Glutamatergic neuron (in vitro differentiated cells): ENCODE results near the gene GPR137B. TPM values are rescaled to one million over a fixed set of nuclear protein-coding genes. Genes with fewer than 3 reads are reported as not detected.

Experiments used
- DNase-seq: peaks from one replicate; pipeline ENCODE4 v3.0.0; 2022
- H3K27ac Mint-ChIP-seq: one replicate; pipeline ENCODE4 v1.8.0; 2020; ENCODE audit warnings: mild to moderate bottlenecking, mixed read lengths, inconsistent platforms; ENCODE audit not compliant: unreplicated experiment
- H3K27me3 Mint-ChIP-seq: one replicate; pipeline ENCODE4 v1.8.0; 2020; ENCODE audit warnings: mild to moderate bottlenecking, moderate library complexity, mixed read lengths, inconsistent platforms; ENCODE audit not compliant: unreplicated experiment
- H3K36me3 Mint-ChIP-seq: one replicate; pipeline ENCODE4 v1.8.0; 2020; ENCODE audit warnings: mild to moderate bottlenecking, mixed read lengths, inconsistent platforms; ENCODE audit not compliant: unreplicated experiment
- H3K4me1 Mint-ChIP-seq: one replicate; pipeline ENCODE4 v1.8.0; 2020; ENCODE audit warnings: mild to moderate bottlenecking, low read depth, mixed read lengths, inconsistent platforms; ENCODE audit not compliant: unreplicated experiment
- H3K4me3 Mint-ChIP-seq: one replicate; pipeline ENCODE4 v1.8.0; 2020; ENCODE audit warnings: mild to moderate bottlenecking, mixed read lengths, inconsistent platforms; ENCODE audit not compliant: unreplicated experiment
- H3K9me3 Mint-ChIP-seq: one replicate; pipeline ENCODE4 v1.8.0; 2020; ENCODE audit warnings: mild to moderate bottlenecking, moderate library complexity, mixed read lengths, inconsistent platforms; ENCODE audit not compliant: unreplicated experiment
- CTCF ChIP-seq: fragments of 200-600 bp; sonication (generic); IDR thresholded peaks from one replicate; pipeline ENCODE4 v1.5.0; 2021; ENCODE audit not compliant: partially characterized antibody, unreplicated experiment
- total RNA-seq: library from RNA; stranded (reverse); fragmentation: NEBNext Ultra II Directional; extraction: Animal tissue kit (Norgen Biotek cat#: 25700); gene quantifications from one replicate; pipeline ENCODE4 v1.2.1, GENCODE V29; 2021; ENCODE audit not compliant: unreplicated experiment

Gene GPR137B
- total RNA-seq, 1 donor from 2014 or later = 22.5 TPM

DNA sequence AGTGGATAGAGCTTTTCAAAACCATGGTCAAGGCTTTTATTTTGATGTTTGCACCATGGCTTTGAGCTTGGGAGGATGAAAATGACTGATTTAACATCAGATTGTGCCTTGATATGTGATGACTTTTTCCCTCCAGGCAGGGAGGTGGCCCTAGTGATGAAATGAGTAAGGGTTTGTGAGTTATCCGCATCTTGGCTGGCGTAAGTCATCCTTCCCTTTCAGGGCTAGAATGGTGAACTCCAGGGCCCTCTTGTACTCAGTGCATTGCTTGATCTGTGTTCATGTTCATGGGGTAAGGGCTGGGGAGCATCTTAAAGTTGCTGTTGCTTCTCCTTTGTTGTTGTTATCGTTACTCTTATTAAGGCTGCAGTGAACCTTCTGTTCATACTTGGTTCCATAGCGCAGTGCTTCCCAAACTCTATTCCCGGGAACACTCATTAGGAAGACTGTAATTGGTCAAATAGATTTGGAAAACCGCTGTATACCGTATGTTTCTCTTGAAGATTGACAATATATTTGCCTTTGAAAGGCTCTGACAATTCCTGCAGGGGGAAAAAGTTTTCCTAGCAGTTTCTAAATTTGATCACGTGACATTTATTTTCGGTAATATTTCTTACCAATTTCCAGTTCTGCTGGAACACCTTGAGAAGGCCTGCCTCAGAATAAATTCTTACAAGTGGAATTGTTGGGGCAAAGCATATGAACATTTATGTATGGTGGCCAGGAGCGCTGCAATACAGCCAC, 23.1 kb downstream of the GPR137B start:
- TF ChIP-seq CTCF = no peak

GRCh38 chr1:236166041-236166440, 23.7 kb downstream of the GPR137B start:
- H3K36me3 Mint-ChIP-seq = peaks cover 30% of the 10 kb centered on the region

More for the DNA sequence above, 23.1 kb downstream of the GPR137B start:
- H3K27me3 Mint-ChIP-seq = peaks cover 4% of the 10 kb centered on the region
- peaks cover 6% of the 10 kb centered on the region for H3K9me3 Mint-ChIP-seq
- H3K36me3 Mint-ChIP-seq = peaks cover 34% of the 10 kb centered on the region
- no peak for DNase-seq
- no peak overlapping the region for H3K4me3 Mint-ChIP-seq
- H3K27ac Mint-ChIP-seq = no peak overlapping the region
- peaks cover 2% of the 10 kb centered on the region for H3K4me1 Mint-ChIP-seq

GRCh38 chr1:236167154-236167553, 24.8 kb downstream of the GPR137B start:
- TF ChIP-seq CTCF = no peak
- H3K36me3 Mint-ChIP-seq = peaks cover 19% of the 10 kb centered on the region
- no peak overlapping the region for H3K27ac Mint-ChIP-seq
- peaks cover 8% of the 10 kb centered on the region for H3K27me3 Mint-ChIP-seq
- H3K4me1 Mint-ChIP-seq = peaks cover 2% of the 10 kb centered on the region
- peaks cover 1% of the 10 kb centered on the region for H3K9me3 Mint-ChIP-seq
- no peak overlapping the region for H3K4me3 Mint-ChIP-seq
- no peak for DNase-seq

More at GRCh38 chr1:236166041-236166440, 23.7 kb downstream of the GPR137B start:
- H3K4me3 Mint-ChIP-seq = no peak overlapping the region
- DNase-seq = no peak
- H3K9me3 Mint-ChIP-seq = peaks cover 6% of the 10 kb centered on the region
- peaks cover 4% of the 10 kb centered on the region for H3K27me3 Mint-ChIP-seq
- H3K27ac Mint-ChIP-seq = no peak overlapping the region
- no peak for TF ChIP-seq CTCF
- peaks cover 2% of the 10 kb centered on the region for H3K4me1 Mint-ChIP-seq

DNA sequence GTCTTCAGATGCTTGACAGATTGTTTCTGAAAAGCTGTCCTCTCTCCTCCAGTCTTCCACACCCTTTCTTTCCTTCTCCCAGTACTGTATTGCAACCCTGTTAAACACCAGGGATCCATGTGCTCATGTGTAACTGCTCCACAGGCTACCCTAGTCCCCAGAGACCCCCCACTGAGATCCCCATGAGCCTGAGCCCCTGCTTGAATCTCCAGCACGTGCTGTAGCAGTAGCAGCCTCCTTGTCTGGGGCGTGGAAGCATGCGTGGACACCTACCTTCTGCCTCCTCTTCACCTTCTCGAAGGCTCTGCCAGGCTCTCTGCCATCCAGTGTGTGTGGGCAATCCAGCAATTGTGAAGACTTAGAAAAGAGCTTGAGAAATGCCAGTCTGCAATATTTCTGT, 25.2 kb downstream of the GPR137B start:
- Mint-ChIP-seq H3K9me3 (no peaks in the 10 kb centered on the region), H3K27me3 (peaks cover 8% of the 10 kb centered on the region), H3K4me3 (no peak overlapping the region), H3K36me3 (peaks cover 19% of the 10 kb centered on the region), H3K4me1 (peaks cover 2% of the 10 kb centered on the region), H3K27ac (no peak overlapping the region)
- DNase-seq = no peak
- TF ChIP-seq CTCF = no peak

DNA sequence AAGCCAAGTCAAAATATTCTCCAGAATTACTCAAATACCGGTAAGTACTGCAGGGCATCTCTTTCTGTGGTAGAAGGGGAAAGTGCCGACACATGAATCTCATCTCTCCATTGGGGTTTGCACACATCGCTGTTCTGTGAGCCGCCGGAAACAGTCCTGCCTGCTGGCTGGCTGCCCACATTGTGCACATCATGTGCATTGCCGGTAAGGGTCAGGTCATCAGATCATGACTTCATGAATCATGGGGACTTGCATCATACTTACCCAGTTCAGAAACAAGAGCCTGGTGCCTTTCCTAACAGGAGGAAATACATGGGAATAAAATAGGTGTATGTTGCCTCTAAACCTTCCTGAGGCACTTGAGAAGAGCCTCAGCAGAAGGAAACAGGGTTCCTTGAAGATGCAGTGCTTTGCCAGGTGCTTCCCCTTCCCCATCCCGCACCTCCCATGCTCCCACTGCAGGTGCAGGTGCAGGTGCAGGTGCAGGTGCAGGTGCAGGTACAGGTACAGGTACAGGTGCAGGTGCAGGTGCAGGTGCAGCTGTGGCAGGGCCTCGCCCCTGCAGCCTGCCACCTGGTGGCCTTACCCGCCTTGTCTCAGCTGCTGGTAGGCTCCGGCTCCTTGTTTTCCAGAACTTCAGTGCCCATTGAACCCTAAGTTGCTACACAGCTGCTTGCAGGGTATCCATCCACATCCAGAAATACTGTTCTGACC, 26.5 kb downstream of the GPR137B start:
- H3K36me3 Mint-ChIP-seq = peaks cover 10% of the 10 kb centered on the region
- peaks cover 9% of the 10 kb centered on the region for H3K27me3 Mint-ChIP-seq
- TF ChIP-seq CTCF = no peak
- H3K27ac Mint-ChIP-seq = no peak overlapping the region
- H3K4me1 Mint-ChIP-seq = peaks cover 2% of the 10 kb centered on the region
- no peaks in the 10 kb centered on the region for H3K9me3 Mint-ChIP-seq
- H3K4me3 Mint-ChIP-seq = no peak overlapping the region
- DNase-seq = no peak
